Activated T-cell treated with anti-CD3 and anti-CD28 coated beads, Interleukin-2, amount 50 U/mL, for 48 hours (primary cell): ENCODE results near the gene NFIL3.
"Not testable (repeated sequence)": the region's sequence is repeated elsewhere in the genome, so short reads cannot be mapped to it uniquely, and the experiment has no call there.

Experiments used
- DNase-seq, 2 experiments: peaks; one replicate each; pipeline ENCODE4 v3.0.0-alpha.2; 2020

NFIL3 gene

GRCh38 chr9:91423785-91424402 lies at the start of gene NFIL3:
NFIL3 (minus strand) TSS chr9:91423832; CDS start chr9:91410734, 13,098 bp downstream.
- peak; percentile 78 to 84 for DNase-seq

GRCh38 chr9:91471524-91471923 lies 47.9 kb upstream of the NFIL3 start:
- not testable (repeated sequence) for DNase-seq

GRCh38 chr9:91465420-91465819 lies 41.8 kb upstream of the NFIL3 start:
- DNase-seq = no peak

GRCh38 chr9:91458906-91459305 lies 35.3 kb upstream of the NFIL3 start:
- no peak for DNase-seq

- DNase-seq = no peak
Measured at GRCh38 chr9:91452844-91453243, 29.2 kb upstream of the NFIL3 start.

- DNase-seq = no peak
Measured at GRCh38 chr9:91451431-91452270, 28.0 kb upstream of the NFIL3 start.

GRCh38 chr9:91445135-91445534 lies 21.5 kb upstream of the NFIL3 start:
- no peak for DNase-seq

- DNase-seq = no peak
Measured at GRCh38 chr9:91443994-91444392, 20.4 kb upstream of the NFIL3 start.

GRCh38 chr9:91443321-91443993 lies 19.8 kb upstream of the NFIL3 start:
- DNase-seq = no peak

GRCh38 chr9:91436841-91437240 lies 13.2 kb upstream of the NFIL3 start:
- DNase-seq = no peak

- DNase-seq = no peak
Measured at GRCh38 chr9:91433180-91433579, 9.5 kb upstream of the NFIL3 start.

GRCh38 chr9:91431485-91431884 lies 7.9 kb upstream of the NFIL3 start:
- DNase-seq = no peak

- no peak for DNase-seq
Measured at GRCh38 chr9:91429501-91429900, 5.9 kb upstream of the NFIL3 start.

- DNase-seq = no peak
Measured at GRCh38 chr9:91428927-91429351, 5.3 kb upstream of the NFIL3 start.

- no peak for DNase-seq
Measured at GRCh38 chr9:91428436-91428835, 4.8 kb upstream of the NFIL3 start.

- DNase-seq = no peak
Measured at GRCh38 chr9:91427873-91428272, 4.2 kb upstream of the NFIL3 start.

- no peak for DNase-seq
Measured at GRCh38 chr9:91426123-91426745, 2.6 kb upstream of the NFIL3 start.

GRCh38 chr9:91425271-91425670 lies 1.6 kb upstream of the NFIL3 start:
- peak in 1 of 2 experiments; percentile 51 for DNase-seq

GRCh38 chr9:91424403-91425176 lies 958 bp upstream of the NFIL3 start:
- peak; percentile 80 to 83 for DNase-seq

- peak; percentile 72 to 74 for DNase-seq
Measured at GRCh38 chr9:91422758-91423711, 597 bp downstream of the NFIL3 start.
